ENCODE results near the gene CTPS2. TPM values are rescaled to one million over a fixed set of nuclear protein-coding genes. Genes with fewer than 3 reads are reported as not detected.

Gene CTPS2
- total RNA-seq, 4 donors from 2014 or later, result 5.2 to 24.5 (median 15.1) TPM

- no peak for DNase-seq
- in situ Hi-C loops (cut with MboI; ENCODE audit: low pct_ligation_motif_present in 1 of 4, low pct_unique_long_range_greater_than_20kb in 1 of 4, low sequenced_read_pairs in 3 of 4), result no loop called here
- WGBS, 2 donors (ENCODE audit: low coverage in 1 of 2), result 98 to 100% methylated on average over 1 to 5 of the region's 5 CpGs
- intact Hi-C loops (cut with DNase I; ENCODE audit: low total_unique reads), result no loop called here
- no peak overlapping the region for H3K4me3 ChIP-seq
- no peaks in the 10 kb centered on the region for H3K4me1 ChIP-seq
- H3K27ac ChIP-seq, result no peak overlapping the region
- no peaks in the 10 kb centered on the region for H3K36me3 ChIP-seq
- H3K27me3 ChIP-seq, result no peaks in the 10 kb centered on the region
- TF ChIP-seq CTCF (IDR thresholded peaks at IDR 0.05) (no peak), POLR2A (IDR thresholded peaks at IDR 0.05) (no peak), EP300 (IDR thresholded peaks at IDR 0.05; ENCODE audit: low read depth) (no peak), POLR2AphosphoS5 (IDR thresholded peaks at IDR 0.05) (no peak)
- no peaks in the 10 kb centered on the region for H3K9me3 ChIP-seq
Observed at GRCh38 chrX:16748425-16748824, 36.0 kb upstream of the CTPS2 start.

GRCh38 chrX:16745659-16746058, 33.2 kb upstream of the CTPS2 start:
- no peak overlapping the region for H3K27ac ChIP-seq
- no peaks in the 10 kb centered on the region for H3K36me3 ChIP-seq
- intact Hi-C loops (cut with DNase I; ENCODE audit: low total_unique reads) (no loop called here), in situ Hi-C loops (cut with MboI; ENCODE audit: low pct_ligation_motif_present in 1 of 4, low pct_unique_long_range_greater_than_20kb in 1 of 4, low sequenced_read_pairs in 3 of 4) (no loop called here)
- no peaks in the 10 kb centered on the region for H3K9me3 ChIP-seq
- 93 to 100% methylated on average over 1 to 5 of the region's 5 CpGs for WGBS, 2 donors (ENCODE audit: low coverage in 1 of 2)
- DNase-seq, result no peak
- no peak overlapping the region for H3K4me3 ChIP-seq
- no peak for TF ChIP-seq EP300 (IDR thresholded peaks at IDR 0.05; ENCODE audit: low read depth)
- no peak for TF ChIP-seq CTCF (IDR thresholded peaks at IDR 0.05)
- TF ChIP-seq POLR2AphosphoS5 (IDR thresholded peaks at IDR 0.05), result no peak
- TF ChIP-seq POLR2A (IDR thresholded peaks at IDR 0.05), result no peak
- no peaks in the 10 kb centered on the region for H3K4me1 ChIP-seq
- H3K27me3 ChIP-seq, result no peaks in the 10 kb centered on the region

GRCh38 chrX:16745102-16745501, 32.6 kb upstream of the CTPS2 start:
- no peaks in the 10 kb centered on the region for H3K9me3 ChIP-seq
- DNase-seq, result no peak
- 93% methylated on average over 5 of the region's 5 CpGs; no CpG with 5 or more reads in 1 of the 2 donors for WGBS, 2 donors (ENCODE audit: low coverage in 1 of 2)
- no peaks in the 10 kb centered on the region for H3K36me3 ChIP-seq
- intact Hi-C loops (cut with DNase I; ENCODE audit: low total_unique reads) (no loop called here), in situ Hi-C loops (cut with MboI; ENCODE audit: low pct_ligation_motif_present in 1 of 4, low pct_unique_long_range_greater_than_20kb in 1 of 4, low sequenced_read_pairs in 3 of 4) (no loop called here)
- no peaks in the 10 kb centered on the region for H3K4me1 ChIP-seq
- no peak overlapping the region for H3K27ac ChIP-seq
- TF ChIP-seq EP300 (IDR thresholded peaks at IDR 0.05; ENCODE audit: low read depth) (no peak), CTCF (IDR thresholded peaks at IDR 0.05) (no peak), POLR2AphosphoS5 (IDR thresholded peaks at IDR 0.05) (no peak), POLR2A (IDR thresholded peaks at IDR 0.05) (no peak)
- no peaks in the 10 kb centered on the region for H3K27me3 ChIP-seq
- no peak overlapping the region for H3K4me3 ChIP-seq

- Histone ChIP-seq H3K4me1 (no peaks in the 10 kb centered on the region), H3K4me3 (no peak overlapping the region), H3K9me3 (no peaks in the 10 kb centered on the region), H3K36me3 (no peaks in the 10 kb centered on the region), H3K27me3 (no peaks in the 10 kb centered on the region), H3K27ac (no peak overlapping the region)
- intact Hi-C loops (cut with DNase I; ENCODE audit: low total_unique reads) (no loop called here), in situ Hi-C loops (cut with MboI; ENCODE audit: low pct_ligation_motif_present in 1 of 4, low pct_unique_long_range_greater_than_20kb in 1 of 4, low sequenced_read_pairs in 3 of 4) (no loop called here)
- TF ChIP-seq EP300 (IDR thresholded peaks at IDR 0.05; ENCODE audit: low read depth), result no peak
- 95% methylated on average over 12 of the region's 12 CpGs; no CpG with 5 or more reads in 1 of the 2 donors for WGBS, 2 donors (ENCODE audit: low coverage in 1 of 2)
- no peak for DNase-seq
Observed at GRCh38 chrX:16743604-16744325, 31.3 kb upstream of the CTPS2 start.

GRCh38 chrX:16739574-16739973, 27.1 kb upstream of the CTPS2 start:
- in situ Hi-C loops (cut with MboI; ENCODE audit: low pct_ligation_motif_present in 1 of 4, low pct_unique_long_range_greater_than_20kb in 1 of 4, low sequenced_read_pairs in 3 of 4) (no loop called here), intact Hi-C loops (cut with DNase I; ENCODE audit: low total_unique reads) (no loop called here)
- Histone ChIP-seq H3K9me3 (no peaks in the 10 kb centered on the region), H3K4me1 (no peaks in the 10 kb centered on the region), H3K36me3 (no peaks in the 10 kb centered on the region), H3K27me3 (no peaks in the 10 kb centered on the region), H3K27ac (no peak overlapping the region), H3K4me3 (no peak overlapping the region)
- WGBS, 2 donors (ENCODE audit: low coverage in 1 of 2), result 56 to 72% methylated on average over 3 to 6 of the region's 6 CpGs
- DNase-seq, result no peak
- no peak for TF ChIP-seq EP300 (IDR thresholded peaks at IDR 0.05; ENCODE audit: low read depth)
- no peak for TF ChIP-seq POLR2A (IDR thresholded peaks at IDR 0.05)
- TF ChIP-seq CTCF (IDR thresholded peaks at IDR 0.05), result no peak
- TF ChIP-seq POLR2AphosphoS5 (IDR thresholded peaks at IDR 0.05), result no peak
